Measurements from ENCODE around the gene EPN3.

Gene EPN3

DNA sequence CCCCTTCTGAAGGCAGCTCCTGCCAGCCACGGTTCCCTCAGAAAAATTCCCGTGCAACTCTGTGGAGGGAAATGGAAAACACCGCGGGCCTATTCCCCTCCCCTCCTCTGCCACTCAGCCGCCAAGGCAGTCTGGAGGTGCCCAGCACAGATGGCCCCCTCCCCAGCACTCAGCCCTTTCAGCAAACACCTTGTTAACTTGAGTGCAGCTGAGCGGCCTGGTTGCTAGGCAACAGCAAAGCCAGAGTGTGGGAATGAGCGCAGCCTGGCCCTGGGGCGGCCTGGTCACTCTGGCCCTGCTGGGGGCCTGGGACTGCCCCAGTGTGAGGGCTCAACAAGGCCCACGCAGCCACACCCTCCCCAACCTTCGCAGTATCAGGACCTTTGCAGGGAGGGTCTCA lies 60.8 kb downstream of the EPN3 start:
- DNase-seq, result no peak

Data from CD4-positive, alpha-beta T cell treated with Interleukin-6 for 4 hours (primary cell).